ENCODE data around the gene VSIR.

VSIR gene

DNA sequence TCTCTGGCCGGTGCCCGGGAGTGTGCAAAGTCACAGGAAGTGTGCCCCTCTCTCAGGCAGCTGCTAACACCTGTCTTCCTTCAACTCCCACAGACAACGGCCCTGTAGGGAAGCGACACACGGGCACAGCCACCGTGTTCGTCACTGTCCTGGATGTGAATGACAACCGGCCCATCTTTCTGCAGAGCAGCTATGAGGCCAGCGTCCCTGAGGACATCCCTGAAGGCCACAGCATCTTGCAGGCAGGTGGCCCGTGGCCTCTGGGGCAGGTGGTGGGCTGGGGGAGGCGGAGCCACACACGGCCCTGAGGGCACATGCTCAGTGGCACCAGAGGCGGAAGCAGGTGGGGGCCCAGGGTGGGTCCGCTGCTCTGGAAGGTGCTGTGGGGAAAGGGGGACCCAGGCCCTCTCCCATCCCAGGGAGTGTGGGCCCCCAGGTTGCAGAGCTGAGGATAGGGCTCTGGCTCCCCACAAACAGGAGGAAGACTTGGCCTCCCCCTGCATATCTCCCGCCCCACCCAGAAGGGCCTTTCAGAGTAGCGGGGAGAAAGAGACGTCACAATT lies 60.7 kb downstream of the VSIR start:
- DNase-seq (ENCODE audit: low read depth): no peak

DNA sequence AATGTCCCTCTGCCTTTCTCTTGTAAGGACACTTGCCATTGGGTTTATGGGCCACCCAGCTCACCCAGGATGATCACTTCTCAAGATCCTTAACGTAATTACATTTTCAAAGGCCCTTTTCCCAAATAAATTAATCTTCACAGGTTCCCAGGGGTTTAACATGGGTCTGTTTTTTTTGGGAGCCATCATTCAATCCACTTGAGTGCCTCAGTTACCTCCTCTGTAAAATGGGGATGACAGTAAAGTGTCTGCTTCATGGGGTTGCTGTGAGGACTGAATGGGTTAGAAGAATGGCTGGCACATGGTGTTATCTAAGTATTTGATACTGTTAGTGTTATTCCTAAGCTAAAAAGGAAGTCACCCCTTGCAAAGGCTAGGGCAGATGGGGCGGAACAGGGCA lies 61.1 kb downstream of the VSIR start:
- no peak for DNase-seq (ENCODE audit: low read depth)

DNA sequence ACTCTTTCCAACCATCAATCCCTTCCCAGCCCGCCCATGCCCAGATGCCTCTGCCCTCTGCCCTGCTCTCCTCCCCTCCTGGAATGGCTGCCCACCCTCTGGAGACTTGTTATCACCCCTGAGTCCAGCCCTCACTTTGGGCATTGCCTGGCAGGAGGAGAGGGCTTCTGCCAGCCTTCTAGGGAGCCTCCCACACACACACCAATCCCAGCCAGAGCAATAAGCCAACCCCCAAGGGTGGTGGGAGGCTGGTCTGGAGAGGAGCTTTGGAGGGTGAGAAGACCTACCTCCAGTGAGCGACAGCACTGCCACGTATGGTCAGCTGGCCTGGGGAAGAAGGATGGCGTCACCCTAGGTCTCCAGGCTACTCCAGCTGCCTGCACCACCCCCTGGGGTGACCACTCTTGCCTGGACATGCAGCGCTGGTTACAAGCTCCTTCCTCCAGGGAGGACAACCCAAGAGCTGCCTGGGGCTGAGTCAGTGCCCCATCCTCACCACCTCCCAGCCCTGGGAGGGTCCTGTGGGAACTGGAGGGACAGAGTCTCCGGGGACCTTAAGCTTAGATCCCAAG lies 62.2 kb downstream of the VSIR start:
- peak; percentile 35 for DNase-seq (ENCODE audit: low read depth)

DNA sequence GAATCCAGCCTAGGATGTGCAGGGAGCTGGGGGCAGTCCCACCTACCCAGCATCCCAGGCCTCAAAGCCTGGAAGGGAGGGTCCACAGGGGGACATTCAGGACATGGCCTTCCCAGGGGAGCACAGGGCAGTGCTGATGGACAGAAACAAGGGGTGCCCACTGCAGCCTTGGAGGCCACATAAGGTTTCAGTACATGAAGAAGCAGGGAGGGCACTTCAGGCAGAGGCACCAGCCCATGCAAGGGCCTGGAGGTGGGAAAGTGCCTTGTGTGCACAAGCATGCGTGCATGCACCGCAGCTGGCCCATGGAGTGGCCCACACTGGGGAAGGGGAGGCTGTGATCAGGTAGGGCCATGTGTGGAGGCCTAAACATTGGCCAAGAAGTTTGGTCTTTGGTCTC lies 62.8 kb downstream of the VSIR start:
- no peak for DNase-seq (ENCODE audit: low read depth)

DNA sequence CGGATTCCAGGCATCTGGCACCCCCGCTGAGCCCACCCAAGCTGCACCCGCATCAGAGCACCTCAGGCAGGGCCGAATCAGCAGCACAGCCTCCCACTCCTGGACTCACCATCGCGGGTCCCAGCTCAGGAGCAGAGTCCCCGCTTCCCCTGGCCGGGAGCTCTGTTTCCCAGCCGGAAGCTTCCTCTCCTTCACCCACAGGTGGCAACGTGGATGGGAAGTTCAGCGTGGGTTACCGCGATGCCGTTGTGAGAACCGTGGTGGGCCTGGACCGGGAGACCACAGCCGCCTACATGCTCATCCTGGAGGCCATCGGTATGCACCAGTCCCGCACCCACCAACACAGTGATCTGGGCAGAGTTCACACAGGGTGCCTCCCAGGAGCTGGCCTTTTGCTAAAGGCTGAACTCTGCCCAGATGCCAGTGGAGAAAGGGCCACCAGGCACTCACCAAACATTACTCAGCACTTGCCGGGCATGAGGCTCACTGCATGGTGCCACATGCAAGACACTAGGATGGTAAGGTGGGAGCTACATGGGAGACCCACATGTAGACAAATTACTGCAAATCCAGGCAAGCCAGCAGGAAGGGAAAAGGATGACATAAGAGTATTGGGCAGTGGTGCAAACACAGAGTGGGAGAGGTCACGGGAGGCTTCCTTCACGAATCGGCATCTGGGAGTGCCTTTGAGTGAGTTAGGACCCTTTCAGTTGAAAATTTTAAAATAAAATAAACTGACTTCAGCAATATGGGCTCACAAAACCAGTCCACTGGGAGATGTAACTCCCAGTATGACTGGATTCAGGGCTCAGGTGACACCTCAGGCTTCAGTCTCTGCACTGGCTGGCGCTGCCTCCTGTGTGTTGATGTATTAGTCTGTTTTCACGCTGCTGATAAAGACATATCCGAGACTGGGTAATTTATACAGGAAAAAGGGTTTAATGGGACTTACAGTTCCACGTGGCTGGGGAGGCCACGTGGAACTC lies 64.1 kb downstream of the VSIR start:
- no peak for DNase-seq (ENCODE audit: low read depth)

DNA sequence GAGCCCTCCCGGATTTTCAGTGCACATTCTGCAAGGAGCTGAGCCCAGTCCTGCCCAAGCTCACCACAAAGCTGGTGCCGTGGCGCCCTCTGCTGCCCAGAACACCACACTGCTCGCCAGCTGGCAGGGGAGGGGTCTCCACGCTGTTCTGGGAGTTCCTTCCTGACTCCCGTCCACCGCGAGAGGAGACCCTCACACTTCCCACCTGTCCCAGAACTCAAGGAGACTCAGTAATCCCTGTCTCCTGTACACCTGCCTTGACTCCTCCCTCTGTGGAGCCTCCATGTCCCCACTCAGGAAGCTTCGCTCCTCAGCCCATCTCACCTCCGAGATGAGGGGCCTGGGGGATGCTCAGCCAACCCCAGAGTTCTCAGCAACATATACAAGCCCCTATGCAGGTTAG lies 65.0 kb downstream of the VSIR start:
- peak; percentile 27 for DNase-seq (ENCODE audit: low read depth)

DNA sequence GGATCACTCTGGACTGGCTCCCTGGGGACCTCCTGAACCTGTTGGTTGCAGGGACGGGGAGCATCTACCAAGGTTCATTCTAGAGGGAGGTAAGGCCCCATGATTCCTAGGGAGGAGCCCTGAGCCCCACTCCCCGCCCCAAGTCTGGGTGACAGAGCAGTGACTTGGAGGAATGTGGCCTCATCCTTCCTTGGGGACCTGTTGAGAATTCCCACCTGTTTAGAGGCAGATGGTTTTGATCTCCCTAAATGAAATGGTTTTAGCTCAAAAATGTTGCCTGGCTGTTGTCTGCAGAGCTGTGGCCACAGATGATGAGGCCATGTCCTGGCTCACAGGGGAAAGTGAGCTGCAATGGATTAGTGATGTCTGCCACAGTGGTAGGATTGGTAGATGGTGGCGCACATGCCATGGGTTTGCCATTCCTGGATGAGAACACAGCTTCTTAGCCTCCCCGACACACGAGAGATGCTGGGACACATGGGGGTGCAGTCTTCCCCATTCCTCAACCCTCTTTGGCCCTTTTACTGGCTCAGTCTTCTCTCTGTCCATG lies 66.0 kb downstream of the VSIR start:
- no peak for DNase-seq (ENCODE audit: low read depth)

DNA sequence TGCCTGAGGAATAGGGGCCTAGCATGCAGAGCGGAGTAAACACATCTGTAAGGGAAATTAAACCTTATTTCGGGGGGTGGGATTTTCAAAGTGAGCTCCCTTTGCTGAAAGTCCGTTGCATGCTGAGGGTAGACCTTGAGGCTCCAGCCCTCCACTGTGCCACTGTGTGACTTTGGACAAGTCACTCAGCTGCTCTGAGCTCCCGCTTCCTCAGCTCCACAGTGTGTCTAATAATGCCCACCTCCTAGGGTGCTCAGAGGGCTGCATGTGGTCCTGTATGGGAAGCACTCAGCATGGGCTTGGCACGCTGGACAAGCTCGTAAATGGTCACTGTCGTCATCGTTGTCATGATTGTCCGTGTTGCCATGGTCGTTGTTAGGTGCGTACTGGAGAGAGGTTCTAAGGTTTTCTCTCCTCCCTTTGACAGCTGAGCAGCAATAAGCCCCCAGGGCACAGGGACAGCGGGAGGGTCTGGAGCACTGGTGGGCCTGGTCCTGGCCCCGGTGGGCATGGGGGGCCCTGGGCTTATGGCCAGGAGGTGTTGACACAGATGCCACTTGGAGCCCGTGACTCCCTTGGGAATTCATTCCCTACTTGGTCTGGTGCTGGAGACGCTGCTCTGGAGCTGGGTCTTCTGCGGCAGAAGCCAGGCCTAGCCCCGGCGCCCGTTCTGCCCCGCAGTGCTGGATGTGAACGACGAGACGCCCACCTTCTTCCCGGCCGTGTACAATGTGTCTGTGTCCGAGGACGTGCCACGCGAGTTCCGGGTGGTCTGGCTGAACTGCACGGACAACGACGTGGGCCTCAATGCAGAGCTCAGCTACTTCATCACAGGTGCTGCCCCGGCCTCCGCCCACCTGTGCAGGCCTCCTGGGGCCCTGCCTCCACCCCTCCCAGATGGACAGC lies 66.9 kb downstream of the VSIR start:
- DNase-seq (ENCODE audit: low read depth): no peak

DNA sequence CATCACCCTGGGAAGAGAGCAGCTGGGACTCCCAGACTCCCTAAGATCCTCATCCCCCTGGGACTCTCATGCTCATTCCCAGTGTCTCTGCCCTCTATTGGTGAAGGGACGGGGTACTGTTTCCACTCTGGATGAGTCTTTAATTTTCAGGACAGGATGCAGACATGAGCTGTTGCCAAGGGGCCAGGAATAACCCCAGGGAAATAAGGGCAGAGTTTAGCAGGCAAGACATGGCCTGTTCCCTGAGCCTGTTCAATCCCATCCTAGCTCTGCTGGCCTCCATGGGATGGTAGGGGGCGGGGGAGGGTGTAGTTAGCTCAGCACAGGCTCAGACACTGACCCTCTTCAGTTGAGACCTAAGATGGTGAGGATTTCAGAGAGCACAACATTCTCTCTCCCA lies 67.7 kb downstream of the VSIR start:
- DNase-seq (ENCODE audit: low read depth): no peak

DNA sequence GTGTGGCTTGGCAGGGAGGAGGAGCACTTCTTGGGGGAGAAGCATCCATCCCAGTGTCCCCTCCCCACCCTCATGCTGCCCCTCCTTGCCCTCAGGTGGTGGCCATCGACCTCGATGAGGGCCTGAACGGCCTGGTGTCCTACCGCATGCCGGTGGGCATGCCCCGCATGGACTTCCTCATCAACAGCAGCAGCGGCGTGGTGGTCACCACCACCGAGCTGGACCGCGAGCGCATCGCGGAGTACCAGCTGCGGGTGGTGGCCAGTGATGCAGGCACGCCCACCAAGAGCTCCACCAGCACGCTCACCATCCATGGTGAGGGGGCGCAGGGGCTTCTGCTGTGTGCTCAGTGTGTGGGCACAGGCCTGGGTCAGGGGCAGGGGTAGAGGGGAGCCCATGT lies 68.5 kb downstream of the VSIR start:
- no peak for DNase-seq (ENCODE audit: low read depth)

DNA sequence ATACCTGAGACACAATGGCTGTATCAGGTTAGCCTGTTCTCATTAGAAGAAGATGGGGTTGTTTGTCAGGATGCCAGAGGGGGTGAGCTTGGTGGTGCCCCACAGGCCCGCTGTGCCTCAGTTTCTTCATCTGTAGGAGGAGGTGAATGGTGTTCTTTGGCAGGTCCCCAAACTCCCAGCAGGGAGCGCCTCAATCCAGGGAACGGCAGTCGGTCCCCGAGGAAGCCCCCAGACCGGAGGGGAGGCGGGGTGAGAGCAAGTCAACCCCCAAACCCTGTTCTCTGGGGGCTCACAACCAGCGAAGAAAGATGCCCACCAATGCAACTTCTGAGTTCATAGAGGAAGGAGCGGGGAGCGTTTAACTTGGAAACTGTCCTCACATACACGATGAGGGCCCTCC lies 69.7 kb downstream of the VSIR start:
- DNase-seq (ENCODE audit: low read depth): no peak

DNA sequence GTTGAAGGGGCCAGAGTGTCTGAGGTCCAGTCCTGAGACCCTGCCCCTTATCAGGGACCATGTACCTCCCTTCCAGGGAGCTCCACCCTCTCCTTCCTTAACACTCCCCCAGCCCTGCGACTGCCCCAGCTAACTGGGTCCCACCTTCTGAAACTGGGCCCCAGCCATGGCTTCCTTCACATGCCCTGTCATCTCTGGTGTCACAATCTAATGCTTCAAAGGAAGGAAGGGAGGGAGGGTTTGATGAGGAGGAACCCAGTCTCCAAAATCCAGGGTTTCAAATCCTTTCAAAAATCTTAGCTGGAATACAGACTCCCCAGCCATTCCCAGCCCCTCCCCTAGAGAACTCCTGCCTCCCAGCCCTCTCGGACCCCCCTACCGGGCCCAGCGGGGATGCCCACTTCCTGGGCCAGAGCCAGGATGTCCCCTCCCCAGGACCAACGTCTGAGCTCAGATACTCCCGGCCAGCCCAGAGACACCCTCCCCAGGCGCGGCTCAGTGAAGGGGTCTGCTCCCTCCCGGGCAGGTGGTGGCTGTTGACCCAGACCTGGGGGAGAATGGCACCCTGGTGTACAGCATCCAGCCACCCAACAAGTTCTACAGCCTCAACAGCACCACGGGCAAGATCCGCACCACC lies 71.7 kb downstream of the VSIR start:
- no peak for DNase-seq (ENCODE audit: low read depth)

DNA sequence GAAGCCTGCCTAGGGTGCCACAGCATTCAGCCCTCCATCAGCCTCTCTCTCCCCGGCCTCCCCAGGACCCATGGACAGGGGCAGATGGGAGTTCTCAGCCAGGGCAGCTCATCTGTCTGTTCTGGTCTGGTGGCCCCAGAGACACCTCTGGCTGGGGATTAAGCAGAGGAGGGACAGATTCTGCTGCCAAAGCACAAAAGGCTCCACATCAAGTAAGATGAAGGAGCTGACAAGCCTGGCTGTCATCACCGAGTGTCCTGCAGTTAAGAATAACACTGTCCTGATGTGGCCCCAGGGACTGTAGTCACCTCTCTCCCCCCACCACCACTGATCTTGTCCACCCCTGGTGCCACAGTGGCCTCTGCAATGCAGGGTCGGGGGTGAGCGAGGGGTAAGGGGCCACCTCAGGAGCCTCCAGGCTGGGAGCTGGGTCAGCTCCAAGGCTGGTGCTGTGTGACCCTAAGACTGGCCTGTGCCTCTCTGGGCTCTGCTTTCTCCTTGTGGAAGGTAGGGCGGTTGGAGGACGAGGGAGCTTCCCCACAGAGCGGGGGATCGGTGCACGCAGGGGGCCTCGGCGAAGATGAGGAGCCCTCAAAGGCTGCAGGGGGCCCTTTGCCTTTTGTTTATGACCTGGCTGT lies 72.5 kb downstream of the VSIR start:
- DNase-seq (ENCODE audit: low read depth): no peak

DNA sequence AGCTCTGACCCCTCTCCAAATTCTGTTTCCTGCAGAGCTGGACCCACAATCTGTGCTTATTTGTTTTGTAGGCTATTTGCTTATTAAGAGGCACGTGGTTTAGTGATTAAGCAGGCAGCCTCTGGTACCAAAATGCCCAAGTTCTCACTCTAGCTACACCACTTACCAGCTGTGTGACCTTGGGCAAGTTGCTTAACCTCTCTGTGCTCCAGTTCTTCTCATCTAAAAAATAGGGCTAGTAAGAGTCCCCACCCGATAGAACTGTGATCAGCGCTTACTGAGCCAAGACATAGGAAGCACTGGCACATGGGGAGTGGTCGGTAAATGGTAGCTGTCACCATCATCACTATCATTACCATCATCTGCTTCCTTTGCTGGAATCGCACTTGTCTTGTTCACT lies 74.6 kb downstream of the VSIR start:
- no peak for DNase-seq (ENCODE audit: low read depth)

DNA sequence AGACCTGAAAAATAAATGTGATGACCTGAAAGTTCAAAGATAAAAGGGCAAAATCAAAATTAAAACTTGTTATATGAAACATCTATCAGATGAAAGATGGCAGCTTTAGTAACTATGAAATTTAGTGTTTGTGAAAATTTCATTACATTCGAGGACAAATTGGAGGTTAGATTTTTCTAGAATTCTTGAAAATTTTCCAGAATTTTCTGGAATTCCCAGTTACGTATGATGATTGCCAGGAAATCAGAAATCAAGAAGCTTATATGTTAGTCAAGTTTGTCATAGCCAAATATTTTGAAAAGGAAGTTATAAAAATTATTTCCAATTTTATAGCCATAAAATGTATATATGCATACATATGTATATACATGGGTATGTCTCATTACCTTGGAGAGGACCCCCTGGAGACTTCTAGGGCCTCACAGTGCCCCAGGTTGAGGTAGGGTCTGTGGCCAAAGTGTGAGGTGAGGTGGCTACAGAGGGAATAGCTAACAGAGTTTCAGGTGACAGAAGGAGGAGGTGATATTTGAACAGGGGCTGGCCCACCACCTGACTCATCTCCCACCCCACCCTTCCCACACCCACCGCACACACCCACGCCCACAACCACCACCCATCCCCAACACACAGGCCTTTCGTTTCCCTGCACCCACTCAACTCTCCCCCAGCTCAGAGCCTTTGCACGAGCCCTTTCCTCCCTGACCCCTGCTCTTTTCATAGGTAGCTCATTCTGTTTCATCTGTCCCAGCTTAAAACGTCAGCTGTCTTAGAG lies 75.2 kb downstream of the VSIR start:
- DNase-seq (ENCODE audit: low read depth): no peak

Data from EH (cell line).